Measurements from ENCODE around the gene BRWD1. TPM values are rescaled to one million over a fixed set of nuclear protein-coding genes. Genes with fewer than 3 reads are reported as not detected.

BRWD1 gene
- total RNA-seq, 4 donors from 2014 or later: 64.8 to 99.9 (median 86.9) TPM

DNA sequence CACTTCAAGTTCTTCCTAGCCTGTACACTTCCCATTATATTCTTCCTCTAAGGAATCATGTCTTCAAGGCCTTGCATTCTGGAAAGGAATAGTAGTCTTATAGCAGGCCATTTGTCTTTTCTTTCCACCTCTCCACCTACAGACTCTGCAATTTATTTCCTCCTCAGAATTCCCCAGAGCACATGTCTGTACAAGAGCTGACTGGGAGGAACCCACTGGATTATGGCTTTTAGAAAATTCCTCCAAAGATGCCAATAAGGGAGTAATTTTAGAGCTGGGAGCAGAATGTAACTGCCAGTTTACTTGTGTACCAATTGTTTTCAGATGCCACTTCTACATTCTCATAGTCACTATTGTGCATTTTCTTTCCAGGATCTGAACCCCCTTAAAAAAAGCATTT is 126.8 kb downstream of the BRWD1 start:
- H3K4me3 ChIP-seq: no peak overlapping the region
- H3K36me3 ChIP-seq: no peaks in the 10 kb centered on the region
- DNase-seq: no peak
- TF ChIP-seq, protein P1, sequence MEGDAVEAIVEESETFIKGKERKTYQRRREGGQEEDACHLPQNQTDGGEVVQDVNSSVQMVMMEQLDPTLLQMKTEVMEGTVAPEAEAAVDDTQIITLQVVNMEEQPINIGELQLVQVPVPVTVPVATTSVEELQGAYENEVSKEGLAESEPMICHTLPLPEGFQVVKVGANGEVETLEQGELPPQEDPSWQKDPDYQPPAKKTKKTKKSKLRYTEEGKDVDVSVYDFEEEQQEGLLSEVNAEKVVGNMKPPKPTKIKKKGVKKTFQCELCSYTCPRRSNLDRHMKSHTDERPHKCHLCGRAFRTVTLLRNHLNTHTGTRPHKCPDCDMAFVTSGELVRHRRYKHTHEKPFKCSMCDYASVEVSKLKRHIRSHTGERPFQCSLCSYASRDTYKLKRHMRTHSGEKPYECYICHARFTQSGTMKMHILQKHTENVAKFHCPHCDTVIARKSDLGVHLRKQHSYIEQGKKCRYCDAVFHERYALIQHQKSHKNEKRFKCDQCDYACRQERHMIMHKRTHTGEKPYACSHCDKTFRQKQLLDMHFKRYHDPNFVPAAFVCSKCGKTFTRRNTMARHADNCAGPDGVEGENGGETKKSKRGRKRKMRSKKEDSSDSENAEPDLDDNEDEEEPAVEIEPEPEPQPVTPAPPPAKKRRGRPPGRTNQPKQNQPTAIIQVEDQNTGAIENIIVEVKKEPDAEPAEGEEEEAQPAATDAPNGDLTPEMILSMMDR (IDR thresholded peaks at IDR 0.05): no peak
- no peak for TF ChIP-seq POLR2A (IDR thresholded peaks at IDR 0.05)
- H3K4me1 ChIP-seq: peaks cover 0 to 9% (median 0%) of the 10 kb centered on the region in 4 donors
- H3K27ac ChIP-seq: no peak overlapping the region
- H3K27me3 ChIP-seq: no peaks in the 10 kb centered on the region
- H3K9me3 ChIP-seq: no peaks in the 10 kb centered on the region

DNA sequence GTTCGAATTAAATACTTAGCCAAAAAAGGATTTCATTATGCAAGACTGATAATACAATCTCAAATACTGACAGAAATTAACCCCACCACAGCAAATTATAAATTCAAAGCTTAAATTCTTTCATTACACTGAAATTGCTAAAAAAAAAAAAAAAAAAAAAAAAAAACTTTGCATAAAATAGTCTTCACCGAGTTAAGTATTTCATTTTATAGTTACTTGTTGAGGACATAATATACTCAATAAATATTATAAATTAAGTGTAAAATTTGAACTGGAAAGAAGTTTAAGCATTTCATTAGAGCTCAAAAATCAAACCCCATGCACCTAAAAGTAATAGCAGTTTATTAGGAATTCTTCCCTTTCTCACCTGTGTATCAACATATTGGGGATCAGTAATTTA is 128.3 kb downstream of the BRWD1 start:
- Histone ChIP-seq H3K4me1 (peaks cover 0 to 16% (median 0%) of the 10 kb centered on the region in 4 donors), H3K27ac (no peak overlapping the region), H3K9me3 (no peaks in the 10 kb centered on the region), H3K4me3 (no peak overlapping the region), H3K27me3 (no peaks in the 10 kb centered on the region), H3K36me3 (no peaks in the 10 kb centered on the region)
- no peak for DNase-seq
- TF ChIP-seq, protein P1 (IDR thresholded peaks at IDR 0.05): no peak
- no peak for TF ChIP-seq POLR2A (IDR thresholded peaks at IDR 0.05)

DNA sequence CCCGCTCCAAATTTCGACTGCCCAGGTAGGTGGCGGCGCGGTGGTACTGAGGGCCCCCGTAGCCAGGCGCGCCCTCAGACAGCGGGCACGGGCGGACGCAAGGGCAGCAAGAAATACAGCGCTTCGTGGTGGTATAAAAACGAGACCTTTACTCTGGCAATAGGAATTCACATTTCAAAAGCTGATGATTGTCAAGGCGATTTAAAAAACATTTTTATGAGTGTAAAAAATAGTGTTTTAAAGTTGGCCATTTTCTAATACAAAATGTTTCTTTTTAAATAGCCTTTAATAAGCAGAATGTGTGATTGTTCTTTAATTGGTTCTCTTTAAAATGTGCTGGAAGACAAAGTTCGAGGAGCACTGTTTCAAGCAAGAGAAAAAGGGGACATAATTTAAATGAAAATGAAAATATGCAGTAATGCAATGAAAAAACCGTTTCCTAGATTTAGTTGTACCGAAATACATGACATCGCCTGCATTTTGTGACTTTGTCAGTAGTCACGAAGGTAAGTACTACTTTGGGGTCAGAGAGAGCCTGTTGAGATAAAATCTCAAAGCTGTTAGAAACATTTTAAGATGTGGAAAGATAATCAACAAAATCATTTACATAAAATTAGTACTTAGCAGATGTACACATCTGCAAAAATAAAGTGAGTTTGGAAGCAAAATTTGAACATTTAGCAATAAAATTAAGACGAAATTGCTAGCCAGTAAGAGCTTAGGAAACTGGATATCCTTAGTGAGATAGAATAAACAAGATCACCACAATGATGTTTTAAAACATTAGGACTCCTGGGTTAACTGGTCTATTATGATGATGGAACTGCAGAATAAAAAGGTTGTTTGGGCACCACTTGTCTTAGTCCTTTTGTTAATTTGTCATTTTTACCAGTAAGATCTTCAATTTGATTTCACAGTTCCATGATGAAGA is 129.1 kb downstream of the BRWD1 start:
- no peak for TF ChIP-seq POLR2A (IDR thresholded peaks at IDR 0.05)
- TF ChIP-seq, protein P1 (IDR thresholded peaks at IDR 0.05): no peak
- H3K9me3 ChIP-seq: no peaks in the 10 kb centered on the region
- DNase-seq: no peak

DNA sequence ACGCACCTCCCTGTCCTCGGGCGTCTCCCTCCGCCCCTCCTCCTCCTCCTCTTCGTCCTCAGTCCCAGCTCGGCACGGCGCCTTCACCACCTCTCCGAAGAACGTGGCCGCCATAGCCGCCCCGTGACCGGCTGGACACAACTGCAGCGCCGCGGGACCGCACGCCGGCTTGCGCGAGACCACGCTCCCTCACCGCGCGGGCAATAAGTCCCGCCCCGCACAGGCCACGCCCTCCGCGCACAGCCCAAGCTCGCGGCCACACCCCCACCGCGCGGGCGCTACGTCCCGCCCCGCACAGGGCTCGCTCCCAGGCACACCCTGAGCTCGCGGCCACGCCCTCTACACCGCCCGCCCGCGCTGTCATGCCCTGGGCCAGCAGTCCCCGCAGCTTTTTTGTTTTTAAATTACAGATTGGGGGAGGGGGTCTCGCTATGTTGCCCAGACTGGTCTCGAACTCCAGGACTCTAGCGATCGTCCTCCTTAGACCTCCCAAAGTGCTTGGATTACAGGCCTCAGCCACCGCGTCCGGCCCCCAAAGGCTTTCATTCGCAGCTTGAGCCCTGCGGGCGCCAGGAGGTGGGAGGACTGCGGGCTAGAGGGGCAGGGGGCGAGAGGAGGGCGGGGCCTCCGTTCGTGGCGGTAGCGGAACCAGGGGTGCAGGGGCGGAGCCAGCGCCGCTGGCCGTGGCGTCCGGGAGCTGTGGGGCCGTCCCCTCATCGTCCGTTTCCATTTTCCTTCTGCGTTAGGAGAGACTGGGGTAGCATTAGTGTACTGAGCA is 130.0 kb downstream of the BRWD1 start, which contains the start of gene PSMG1:
PSMG1 (minus strand) TSS at position 180 of the 778 bp plus-strand sequence; CDS start at position 114, 66 bp downstream.
- peaks cover 0 to 8% (median 0%) of the 10 kb centered on the region in 3 donors for H3K36me3 ChIP-seq
- no peaks in the 10 kb centered on the region for H3K9me3 ChIP-seq
- peak within 1 kb of the TSS; percentile 85 to 91 (median 87) for H3K27ac ChIP-seq
- no peaks in the 10 kb centered on the region for H3K27me3 ChIP-seq
- DNase-seq: peak; percentile 95 to 99 (median 98)
- peak within 1 kb of the TSS; percentile 65 to 97 (median 84) for H3K4me3 ChIP-seq
- peak; percentile 32 to 70 for TF ChIP-seq POLR2A (IDR thresholded peaks at IDR 0.05)
- TF ChIP-seq, protein P1 (IDR thresholded peaks at IDR 0.05): no peak
- H3K4me1 ChIP-seq: peaks cover 0 to 16% (median 0%) of the 10 kb centered on the region in 4 donors

More for the DNA sequence above, 129.1 kb downstream of the BRWD1 start:
- H3K4me3 ChIP-seq: peak overlapping the region; percentile 65 to 97 (median 84)
- H3K4me1 ChIP-seq: peaks cover 0 to 16% (median 0%) of the 10 kb centered on the region in 4 donors
- peaks cover 0 to under 1% (median 0%) of the 10 kb centered on the region in 3 donors for H3K36me3 ChIP-seq
- H3K27me3 ChIP-seq: no peaks in the 10 kb centered on the region
- H3K27ac ChIP-seq: peak overlapping the region; percentile 85 to 91 (median 87)

DNA sequence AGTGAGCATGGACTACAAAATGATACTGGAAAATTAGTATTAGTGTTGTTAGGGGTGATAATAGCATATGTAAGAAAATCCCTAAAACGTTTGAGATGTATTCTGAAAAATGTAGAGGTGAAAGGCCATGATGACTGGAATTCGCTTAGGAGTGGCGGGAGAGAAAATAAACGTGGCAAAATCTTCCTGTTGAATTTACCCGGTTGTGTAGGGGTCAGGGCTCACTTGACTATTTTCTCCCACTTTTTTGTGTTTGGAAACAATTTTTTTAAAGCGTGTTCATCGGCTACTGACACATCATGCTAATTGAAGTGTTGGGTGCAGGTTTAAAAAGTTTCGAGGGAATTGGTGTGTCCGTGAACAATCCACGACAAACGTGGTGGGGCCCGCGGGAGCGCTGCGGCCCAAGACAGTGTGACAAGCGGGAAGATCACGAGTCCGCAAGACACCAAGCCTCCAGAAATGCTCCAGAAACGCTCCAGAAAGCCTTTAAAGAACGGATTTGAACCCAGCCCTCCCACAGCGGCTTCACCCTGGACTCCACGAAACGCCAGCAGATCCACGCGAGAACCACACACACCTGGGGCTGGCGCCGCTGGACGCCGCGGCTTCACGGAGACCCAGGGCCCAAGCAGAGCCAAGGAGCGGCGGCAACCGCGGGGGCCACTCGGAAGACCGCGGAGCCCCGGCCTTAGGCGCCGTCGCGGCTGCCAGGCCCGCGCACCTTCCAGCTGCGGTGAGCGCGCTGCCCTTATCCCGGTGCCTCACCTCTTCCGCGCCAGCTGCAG is 130.8 kb downstream of the BRWD1 start:
- Histone ChIP-seq H3K27me3 (no peaks in the 10 kb centered on the region), H3K4me1 (peaks cover 0 to 16% (median 0%) of the 10 kb centered on the region in 4 donors), H3K4me3 (peak overlapping the region; percentile 65 to 97 (median 84)), H3K36me3 (peaks cover 0 to 8% (median 0%) of the 10 kb centered on the region in 3 donors), H3K27ac (peak overlapping the region; percentile 85 to 91 (median 87)), H3K9me3 (no peaks in the 10 kb centered on the region)
- no peak for TF ChIP-seq POLR2A (IDR thresholded peaks at IDR 0.05)
- TF ChIP-seq, protein P1 (IDR thresholded peaks at IDR 0.05): no peak
- no peak for DNase-seq
